A673 (cell line): Measurements from ENCODE around the gene HSF2BP. TPM values are rescaled to one million over a fixed set of nuclear protein-coding genes. Genes with fewer than 3 reads are reported as not detected.

Experiments used
- BruUV-seq: library from RNA; stranded (reverse); fragments of 400-500 nt; replicated peaks from 2 replicates; lab custom pipeline; 2021; lab: Mats Ljungman, UMichigan
- CTCF ChIA-PET: fragments of 300-600 bp; sonication (Branson Sonifier 250); formaldehyde crosslinking; loops from one replicate; lab custom pipeline; 2022; ENCODE audit warnings: antibody characterized with exemption; lab: Charles Lee
- POLR2A ChIA-PET: fragments of 300-600 bp; sonication (Branson Sonifier 250); formaldehyde crosslinking; loops from one replicate; lab custom pipeline; 2022; ENCODE audit warnings: antibody characterized with exemption; ENCODE audit not compliant: low non-redundant PET; lab: Charles Lee
- DNase-seq: peaks from one replicate; pipeline ENCODE4 v3.0.0-alpha.2; 2015; ENCODE audit warnings: low spot score
- H3K27ac ChIP-seq: fragments of 200-600 bp; sonication (generic); 2 replicates; pipeline ENCODE4 v1.5.1; 2016; ENCODE audit warnings: mixed run types, low read depth, mild to moderate bottlenecking, mixed read lengths, antibody characterized with exemption, low read length; ENCODE audit not compliant: poor library complexity, severe bottlenecking
- H3K27me3 ChIP-seq: fragments of 200-600 bp; sonication (generic); replicated peaks from 2 replicates; pipeline ENCODE4 v1.6.1; 2017; ENCODE audit warnings: mixed run types, low read depth, mild to moderate bottlenecking, mixed read lengths, antibody characterized with exemption, low read length; ENCODE audit not compliant: insufficient read depth, poor library complexity
- H3K36me3 ChIP-seq: fragments of 200-600 bp; sonication (generic); 2 replicates; pipeline ENCODE4 v1.6.1; 2016; ENCODE audit warnings: mixed run types, mild to moderate bottlenecking, mixed read lengths, antibody characterized with exemption, low read length; ENCODE audit not compliant: insufficient read depth, poor library complexity, severe bottlenecking
- H3K4me1 ChIP-seq: fragments of 200-600 bp; sonication (generic); 2 replicates; pipeline ENCODE4 v1.6.1; 2017; ENCODE audit warnings: mixed run types, mild to moderate bottlenecking, mixed read lengths, antibody characterized with exemption, low read length; ENCODE audit not compliant: insufficient read depth, poor library complexity, severe bottlenecking
- H3K4me3 ChIP-seq: fragments of 200-600 bp; sonication (generic); 2 replicates; pipeline ENCODE4 v1.5.1; 2016; ENCODE audit warnings: low read depth, mixed run types, mild to moderate bottlenecking, mixed read lengths, low read length; ENCODE audit not compliant: poor library complexity, severe bottlenecking
- H3K9me3 ChIP-seq: fragments of 200-600 bp; sonication (generic); 2 replicates; pipeline ENCODE4 v1.6.1; 2016; ENCODE audit warnings: mixed run types, low read depth, mild to moderate bottlenecking, mixed read lengths, antibody characterized with exemption, low read length; ENCODE audit not compliant: poor library complexity, severe bottlenecking
- EZH2 ChIP-seq: fragments of 200-600 bp; sonication (generic); IDR thresholded peaks from 2 replicates; pipeline ENCODE4 v1.6.1; 2017; ENCODE audit warnings: borderline replicate concordance, low read depth, mild to moderate bottlenecking, mixed read lengths, antibody characterized with exemption, low read length; ENCODE audit not compliant: poor library complexity, severe bottlenecking
- intact Hi-C: fragments of 100-400 bp; cut with micrococcal nuclease; formaldehyde crosslinking; loops from one replicate; pipeline ENCODE4 v1.10.0; 2022; ENCODE audit not compliant: unreplicated experiment
- total RNA-seq: library from RNA; stranded (reverse); gene quantifications from 2 replicates; pipeline ENCODE4 v1.2.3, GENCODE V29; 2021
- TF ChIP-seq, protein P1 (sequence below): fragments of 300-800, 200-600 bp; sonication (generic); conservative IDR thresholded peaks from 2 replicates; pipeline ENCODE4 v1.5.1; 2017; ENCODE audit warnings: low read depth, mild to moderate bottlenecking, antibody characterized with exemption, low read length, moderate library complexity, mixed read lengths

The HSF2BP gene
- total RNA-seq, 1 experiment from 2014 or later: 2.4 TPM

- intact Hi-C loops: no loop called here
- no TSS peak for BruUV-seq
- Histone ChIP-seq H3K4me1 (peaks cover 14% of the 10 kb centered on the region), H3K36me3 (no peaks in the 10 kb centered on the region), H3K9me3 (no peaks in the 10 kb centered on the region), H3K27ac (no peak overlapping the region), H3K4me3 (no peak overlapping the region), H3K27me3 (no peaks in the 10 kb centered on the region)
- DNase-seq: no peak
- TF ChIP-seq, protein P1, sequence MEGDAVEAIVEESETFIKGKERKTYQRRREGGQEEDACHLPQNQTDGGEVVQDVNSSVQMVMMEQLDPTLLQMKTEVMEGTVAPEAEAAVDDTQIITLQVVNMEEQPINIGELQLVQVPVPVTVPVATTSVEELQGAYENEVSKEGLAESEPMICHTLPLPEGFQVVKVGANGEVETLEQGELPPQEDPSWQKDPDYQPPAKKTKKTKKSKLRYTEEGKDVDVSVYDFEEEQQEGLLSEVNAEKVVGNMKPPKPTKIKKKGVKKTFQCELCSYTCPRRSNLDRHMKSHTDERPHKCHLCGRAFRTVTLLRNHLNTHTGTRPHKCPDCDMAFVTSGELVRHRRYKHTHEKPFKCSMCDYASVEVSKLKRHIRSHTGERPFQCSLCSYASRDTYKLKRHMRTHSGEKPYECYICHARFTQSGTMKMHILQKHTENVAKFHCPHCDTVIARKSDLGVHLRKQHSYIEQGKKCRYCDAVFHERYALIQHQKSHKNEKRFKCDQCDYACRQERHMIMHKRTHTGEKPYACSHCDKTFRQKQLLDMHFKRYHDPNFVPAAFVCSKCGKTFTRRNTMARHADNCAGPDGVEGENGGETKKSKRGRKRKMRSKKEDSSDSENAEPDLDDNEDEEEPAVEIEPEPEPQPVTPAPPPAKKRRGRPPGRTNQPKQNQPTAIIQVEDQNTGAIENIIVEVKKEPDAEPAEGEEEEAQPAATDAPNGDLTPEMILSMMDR: no peak
- no peak for TF ChIP-seq EZH2
- ChIA-PET POLR2A (no interaction called here), CTCF (no interaction called here)
Measured at GRCh38 chr21:43581453-43581852, 77.8 kb downstream of the HSF2BP start.

GRCh38 chr21:43578677-43579303 lies 80.5 kb downstream of the HSF2BP start:
- no peaks in the 10 kb centered on the region for H3K9me3 ChIP-seq
- no peak overlapping the region for H3K27ac ChIP-seq
- no peak for DNase-seq
- intact Hi-C loops: no loop called here
- H3K27me3 ChIP-seq: no peaks in the 10 kb centered on the region
- POLR2A ChIA-PET: no interaction called here
- H3K4me1 ChIP-seq: no peaks in the 10 kb centered on the region
- no TSS peak for BruUV-seq
- no peak for TF ChIP-seq EZH2
- TF ChIP-seq, protein P1: no peak
- H3K36me3 ChIP-seq: no peaks in the 10 kb centered on the region
- CTCF ChIA-PET: no interaction called here
- H3K4me3 ChIP-seq: no peak overlapping the region

GRCh38 chr21:43575473-43575844 lies 83.8 kb downstream of the HSF2BP start:
- POLR2A ChIA-PET: no interaction called here
- Histone ChIP-seq H3K36me3 (no peaks in the 10 kb centered on the region), H3K9me3 (no peaks in the 10 kb centered on the region), H3K4me1 (no peaks in the 10 kb centered on the region), H3K27me3 (no peaks in the 10 kb centered on the region), H3K4me3 (no peak overlapping the region), H3K27ac (no peak overlapping the region)
- no TSS peak for BruUV-seq
- CTCF ChIA-PET: no interaction called here
- intact Hi-C loops: no loop called here
- TF ChIP-seq EZH2: no peak
- TF ChIP-seq, protein P1: no peak
- no peak for DNase-seq
